GM10847 (cell line): Measurements from ENCODE around the gene EVC2.

ENCODE experiments used
- POLR2A ChIP-seq: IDR thresholded peaks from 2 replicates; pipeline ENCODE4 v1.6.1; 2011; ENCODE audit not compliant: insufficient read length; ENCODE audit errors: extremely low read depth

The EVC2 gene

DNA sequence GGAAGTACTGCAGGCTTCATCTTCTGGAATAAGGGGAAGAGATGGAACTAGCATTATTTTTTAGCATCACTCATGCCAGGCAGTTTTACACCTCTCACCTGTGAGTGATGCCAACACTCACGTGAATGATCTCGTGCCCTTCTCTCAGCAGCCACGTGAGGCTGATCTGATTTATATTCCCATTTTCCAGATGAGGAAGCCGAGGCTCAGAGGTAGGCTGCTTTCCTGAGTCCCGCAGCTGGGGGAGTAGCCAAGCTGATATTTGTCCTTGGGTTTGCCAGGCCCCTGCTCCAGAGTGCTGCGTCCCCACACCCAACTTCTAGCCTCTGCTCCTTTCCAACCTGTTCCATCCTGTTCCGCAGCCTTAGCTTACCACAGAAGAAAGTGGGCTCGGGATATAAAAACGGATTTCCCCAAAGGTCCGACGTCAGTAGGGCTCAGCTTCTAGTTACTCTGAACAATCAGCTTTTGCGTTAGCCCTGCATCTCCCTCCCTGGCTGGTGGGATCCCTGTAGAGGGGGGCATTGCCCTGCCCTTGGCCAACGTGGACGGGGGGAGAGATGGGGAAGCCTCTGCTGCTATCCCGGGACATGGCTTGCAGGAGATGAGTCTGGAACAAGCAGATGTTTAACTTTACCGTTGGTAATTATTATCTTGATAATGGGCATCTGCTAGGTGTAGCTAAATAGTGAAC lies 11.9 kb upstream of the EVC2 start:
- no peak for TF ChIP-seq POLR2A

DNA sequence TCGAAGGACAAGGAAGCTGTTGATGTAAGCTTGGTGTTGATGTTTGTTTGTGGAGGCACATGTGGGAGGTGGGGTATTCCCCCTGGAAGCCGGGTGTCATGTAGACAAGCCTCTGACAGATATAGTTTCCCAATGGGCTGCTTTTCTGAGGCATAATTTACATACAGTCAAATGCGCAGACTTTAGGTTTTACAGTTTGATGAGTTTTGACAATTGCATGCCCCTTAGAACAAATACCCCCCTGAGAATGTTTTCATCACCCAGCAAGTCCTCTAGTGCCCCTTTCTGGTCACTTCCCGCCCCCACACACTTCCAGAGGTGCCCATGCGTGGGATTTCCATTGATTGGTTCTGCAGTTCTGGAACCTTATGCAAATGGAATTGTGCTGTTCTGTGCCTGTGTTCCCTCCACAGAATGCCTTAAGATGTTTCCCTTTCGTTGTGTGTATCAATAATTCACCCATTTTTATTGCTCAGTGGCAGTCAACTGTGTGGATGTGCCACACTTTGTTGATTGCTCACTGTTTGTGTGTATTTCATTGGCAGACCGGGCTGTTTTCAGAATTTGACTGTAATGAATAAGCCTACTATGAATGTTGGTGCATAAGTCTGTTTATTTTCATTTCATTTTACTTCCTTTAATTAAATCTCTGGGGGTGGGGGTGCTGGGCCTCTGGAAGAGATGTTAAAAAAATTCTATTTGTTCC lies 11.1 kb upstream of the EVC2 start:
- TF ChIP-seq POLR2A, result no peak

- no peak for TF ChIP-seq POLR2A
Measured at GRCh38 chr4:5718411-5718810, 10.1 kb upstream of the EVC2 start.

DNA sequence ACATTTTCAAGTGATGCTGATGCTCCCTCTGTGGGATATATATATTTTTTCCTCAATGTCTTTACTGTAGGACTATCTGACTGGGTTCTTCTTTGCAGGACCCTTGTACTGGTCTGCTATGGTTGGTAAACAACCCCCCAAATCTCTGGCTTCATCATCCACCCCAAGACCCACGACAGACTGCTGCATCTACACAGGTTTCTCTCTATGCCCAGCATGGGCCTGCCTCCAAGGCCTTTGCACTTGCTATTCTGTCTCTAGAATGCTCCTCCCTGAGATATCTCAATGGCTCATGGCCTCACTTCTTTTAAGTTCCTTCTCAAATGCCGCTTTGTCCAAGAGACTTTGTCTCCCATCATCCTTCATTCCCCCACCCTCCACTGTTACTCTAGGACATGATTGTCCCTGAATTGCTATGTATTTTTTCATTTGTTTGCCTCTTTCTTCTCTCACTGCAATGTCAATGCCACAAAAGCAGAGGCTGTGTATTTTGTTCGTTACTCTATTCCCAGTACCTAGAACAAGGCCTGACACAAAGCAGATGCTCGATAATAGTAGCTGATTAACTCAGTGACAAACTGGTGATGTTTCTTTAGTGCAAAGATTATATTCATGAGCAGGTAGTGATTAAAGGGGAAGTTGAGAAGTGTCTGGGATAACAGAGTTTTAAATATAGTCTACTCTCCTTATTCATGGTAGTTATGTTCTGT lies 9.2 kb upstream of the EVC2 start:
- no peak for TF ChIP-seq POLR2A

- no peak for TF ChIP-seq POLR2A
Measured at GRCh38 chr4:5716391-5716790, 8.0 kb upstream of the EVC2 start.

DNA sequence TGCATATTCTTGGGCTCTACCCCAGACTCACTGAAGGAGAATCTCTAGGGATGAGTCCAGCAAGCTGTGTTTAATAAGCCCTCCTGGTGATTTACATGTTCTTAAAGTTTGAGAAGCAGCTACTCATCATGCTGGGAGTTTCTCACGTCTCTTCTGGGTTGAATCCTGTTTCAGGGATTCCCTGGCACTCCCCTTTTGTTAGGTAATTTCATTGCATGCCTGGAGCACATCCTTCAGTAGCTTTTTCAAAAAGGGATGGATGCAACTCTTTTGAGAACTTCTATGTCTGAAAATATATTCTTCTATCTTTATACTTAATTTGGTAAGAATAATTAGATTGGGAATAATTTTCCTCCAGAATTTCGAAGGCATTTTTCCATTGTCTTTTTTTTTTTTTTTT lies 7.0 kb upstream of the EVC2 start:
- no peak for TF ChIP-seq POLR2A

- no peak for TF ChIP-seq POLR2A
Measured at GRCh38 chr4:5713861-5714260, 5.5 kb upstream of the EVC2 start.

- no peak for TF ChIP-seq POLR2A
Measured at GRCh38 chr4:5712931-5713330, 4.6 kb upstream of the EVC2 start.

- TF ChIP-seq POLR2A, result no peak
Measured at GRCh38 chr4:5712517-5712916, 4.2 kb upstream of the EVC2 start.

GRCh38 chr4:5711479-5712184 lies 3.3 kb upstream of the EVC2 start:
- no peak for TF ChIP-seq POLR2A

DNA sequence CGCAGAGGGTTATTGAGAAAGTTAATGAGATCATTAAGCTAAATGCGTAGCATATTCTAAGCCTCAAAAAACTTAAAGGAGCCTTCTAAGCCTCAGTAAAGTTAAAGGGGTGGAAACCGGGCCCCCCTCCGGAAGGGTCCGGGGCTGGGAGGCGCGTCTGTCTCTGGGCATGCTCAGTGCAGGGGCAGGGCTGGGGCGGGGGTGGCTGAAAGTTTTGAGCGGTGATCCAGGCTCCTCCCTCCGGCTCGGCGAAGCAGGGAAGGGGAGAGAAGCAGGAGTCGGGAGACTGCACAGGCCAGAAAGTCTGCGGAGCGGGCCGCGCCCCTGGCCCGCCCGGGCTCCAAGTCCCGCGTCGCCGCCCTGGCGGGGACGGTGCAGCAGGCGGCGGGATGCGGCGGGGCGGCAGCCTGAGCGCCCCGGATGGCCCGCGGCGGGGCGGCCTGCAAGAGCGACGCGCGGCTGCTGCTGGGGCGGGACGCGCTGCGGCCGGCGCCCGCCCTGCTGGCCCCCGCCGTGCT lies 2.7 kb upstream of the EVC2 start, which contains the start of gene EVC:
Gene EVC, plus strand, starts transcription at position 241 of the 518 bp plus-strand sequence. Its CDS starts 180 bp downstream, at position 421.
- no peak for TF ChIP-seq POLR2A

- TF ChIP-seq POLR2A, result no peak
Measured at GRCh38 chr4:5710065-5710960, 2.0 kb upstream of the EVC2 start.

GRCh38 chr4:5709207-5709575 lies 832 bp upstream of the EVC2 start:
- no peak for TF ChIP-seq POLR2A

- no peak for TF ChIP-seq POLR2A
Measured at GRCh38 chr4:5707778-5708448, 446 bp downstream of the EVC2 start.
